KMS-11 (cell line): ENCODE results near the gene PRPF19.

Experiments
- H2AFZ ChIP-seq: fragments of 200-600 bp; sonication (generic); 2 replicates; pipeline ENCODE4 v1.6.1; 2016; ENCODE audit warnings: antibody characterized with exemption, mixed run types, low read depth
- H3K27ac ChIP-seq: fragments of 200-600 bp; sonication (generic); 2 replicates; pipeline ENCODE4 v1.6.1; 2016; ENCODE audit warnings: mild to moderate bottlenecking, mixed run types
- H3K27me3 ChIP-seq: fragments of 200-600 bp; sonication (generic); 2 replicates; pipeline ENCODE4 v1.6.1; 2017; ENCODE audit warnings: mild to moderate bottlenecking, low read depth, mixed run types, moderate library complexity; ENCODE audit not compliant: insufficient read depth
- H3K36me3 ChIP-seq: fragments of 200-600 bp; sonication (generic); 2 replicates; pipeline ENCODE4 v1.6.1; 2017; ENCODE audit warnings: mild to moderate bottlenecking, mixed run types; ENCODE audit not compliant: insufficient read depth
- H3K4me1 ChIP-seq: fragments of 200-600 bp; sonication (generic); 2 replicates; pipeline ENCODE4 v1.6.1; 2016; ENCODE audit warnings: mild to moderate bottlenecking, low read depth, mixed run types; ENCODE audit not compliant: poor library complexity, severe bottlenecking
- H3K4me2 ChIP-seq: fragments of 200-600 bp; sonication (generic); 2 replicates; pipeline ENCODE4 v1.7.0; 2016; ENCODE audit warnings: mild to moderate bottlenecking, mixed run types
- H3K4me3 ChIP-seq: fragments of 200-600 bp; sonication (generic); IDR thresholded peaks from 2 replicates; pipeline ENCODE4 v1.6.1; 2017; ENCODE audit warnings: low read depth, low read length, mixed read lengths; ENCODE audit not compliant: insufficient read depth
- H3K79me2 ChIP-seq: fragments of 200-600 bp; sonication (generic); 2 replicates; pipeline ENCODE4 v1.6.1; 2016; ENCODE audit warnings: low read depth, mixed run types; ENCODE audit not compliant: insufficient read depth
- H3K9ac ChIP-seq: fragments of 200-600 bp; sonication (generic); 2 replicates; pipeline ENCODE4 v1.6.1; 2016; ENCODE audit warnings: mild to moderate bottlenecking, mixed run types
- H4K20me1 ChIP-seq: fragments of 200-600 bp; sonication (generic); 2 replicates; pipeline ENCODE4 v1.6.1; 2016; ENCODE audit warnings: mild to moderate bottlenecking, mixed run types; ENCODE audit not compliant: insufficient read depth
- CTCF ChIP-seq: fragments of 200-600 bp; sonication (generic); conservative IDR thresholded peaks from 2 replicates; pipeline ENCODE4 v1.6.1; 2017; ENCODE audit warnings: low read depth, mild to moderate bottlenecking, antibody characterized with exemption, low read length, moderate library complexity, mixed read lengths

Gene PRPF19

GRCh38 chr11:60908803-60909202, 2.4 kb upstream of the PRPF19 start:
- H3K36me3 ChIP-seq: no peaks in the 10 kb centered on the region
- H4K20me1 ChIP-seq: 0 out of 2 replicates have a peak, but pooled peaks cover 6% of the 10 kb centered on the region
- no peak overlapping the region for H3K4me3 ChIP-seq
- TF ChIP-seq CTCF: no peak
- H3K27me3 ChIP-seq: no peaks in the 10 kb centered on the region
- no peak overlapping the region for H2AFZ ChIP-seq
- H3K27ac ChIP-seq: no peak overlapping the region
- peaks cover 25% of the 10 kb centered on the region for H3K79me2 ChIP-seq
- peaks cover 71% of the 10 kb centered on the region for H3K4me1 ChIP-seq
- no peak overlapping the region for H3K9ac ChIP-seq
- H3K4me2 ChIP-seq: no peak overlapping the region

DNA sequence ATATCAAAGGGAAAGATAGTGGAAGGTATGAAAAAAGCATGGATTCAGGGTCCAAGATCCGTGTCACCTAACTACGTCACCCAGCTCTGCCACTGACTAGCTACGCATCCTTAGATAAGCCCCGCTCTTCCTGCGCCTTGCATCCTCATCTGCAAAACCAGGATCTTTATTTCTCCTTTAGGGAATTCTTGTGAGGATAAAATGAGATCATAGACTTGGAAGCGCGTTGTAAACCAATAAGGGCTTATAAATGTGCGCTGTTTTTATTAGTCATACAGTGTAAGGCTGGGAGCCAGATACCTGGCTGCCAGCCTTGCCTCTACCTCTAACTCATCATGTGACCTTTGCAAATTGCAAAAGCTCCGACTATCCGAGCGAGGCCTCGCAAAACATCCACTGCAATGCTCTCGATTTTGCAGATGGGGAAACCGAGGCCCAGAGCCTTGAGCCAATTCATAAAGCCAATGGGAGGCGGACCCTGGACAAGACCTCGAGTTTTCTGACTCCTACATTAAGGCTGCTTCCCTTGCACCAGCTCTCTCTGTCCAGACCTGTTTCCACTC, 753 bp downstream of the PRPF19 start:
- Histone ChIP-seq H2AFZ (peak overlapping the region; percentile 63), H4K20me1 (0 out of 2 replicates have a peak, but pooled peaks cover 6% of the 10 kb centered on the region), H3K36me3 (no peaks in the 10 kb centered on the region), H3K27ac (peak overlapping the region; percentile 84), H3K4me2 (peak overlapping the region; percentile 97), H3K27me3 (no peaks in the 10 kb centered on the region), H3K4me1 (peaks cover 44% of the 10 kb centered on the region), H3K79me2 (peaks cover 41% of the 10 kb centered on the region), H3K4me3 (peak overlapping the region; percentile 14), H3K9ac (peak overlapping the region; percentile 86)
- TF ChIP-seq CTCF: no peak

DNA sequence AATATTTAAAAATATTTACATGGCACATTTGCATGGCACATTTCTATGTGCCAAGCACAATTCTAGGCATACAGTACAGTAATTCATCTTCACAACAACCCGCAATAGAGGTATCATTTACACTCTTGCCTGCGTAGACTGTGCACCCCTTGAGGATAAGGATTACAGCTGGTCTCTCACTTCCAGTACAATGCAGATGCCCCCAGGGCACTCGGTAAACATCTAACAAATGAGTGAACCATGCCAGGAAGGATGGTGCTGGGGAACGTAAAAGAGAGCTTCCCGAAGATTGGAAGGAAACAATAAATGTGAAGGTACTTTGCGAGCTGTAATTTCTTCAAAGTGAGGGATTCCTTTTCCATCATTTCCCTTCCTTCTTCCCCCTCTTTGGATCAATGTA, 1.3 kb downstream of the PRPF19 start:
- Histone ChIP-seq H3K4me1 (peaks cover 38% of the 10 kb centered on the region), H3K4me3 (peak overlapping the region; percentile 3), H3K4me2 (peak overlapping the region; percentile 97), H3K27ac (no peak overlapping the region), H3K9ac (peak overlapping the region; percentile 86; the same call in 1 of the 2 replicates), H3K36me3 (no peaks in the 10 kb centered on the region), H4K20me1 (0 out of 2 replicates have a peak, but pooled peaks cover 6% of the 10 kb centered on the region), H3K79me2 (peaks cover 41% of the 10 kb centered on the region), H3K27me3 (no peaks in the 10 kb centered on the region), H2AFZ (no peak overlapping the region)
- TF ChIP-seq CTCF: no peak

DNA sequence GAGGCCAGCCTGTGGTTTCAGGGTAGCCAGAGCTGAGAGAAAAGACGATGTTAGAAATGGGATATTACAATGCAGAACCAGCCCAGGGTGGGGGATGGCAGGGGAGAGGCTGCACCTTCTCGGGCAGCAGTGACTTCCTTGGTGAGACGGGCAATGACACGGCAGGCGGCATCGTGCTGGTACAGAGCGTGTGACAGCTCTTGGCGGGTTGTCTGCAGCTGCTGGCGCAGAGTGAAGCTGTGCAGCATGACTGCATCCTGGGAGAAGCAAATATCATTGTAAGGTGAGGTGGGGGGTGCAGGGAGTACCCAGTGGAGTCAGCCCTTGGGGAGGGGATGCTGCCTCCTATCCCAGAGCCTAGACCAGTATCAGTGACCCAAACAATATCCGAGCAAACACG, 3.8 kb downstream of the PRPF19 start:
- Histone ChIP-seq H4K20me1 (0 out of 2 replicates have a peak, but pooled peaks cover 6% of the 10 kb centered on the region), H3K4me2 (no peak overlapping the region), H3K4me3 (no peak overlapping the region), H3K79me2 (peaks cover 41% of the 10 kb centered on the region), H2AFZ (no peak overlapping the region), H3K27ac (no peak overlapping the region), H3K4me1 (peaks cover 31% of the 10 kb centered on the region), H3K27me3 (no peaks in the 10 kb centered on the region), H3K36me3 (peaks cover 3% of the 10 kb centered on the region; the same call in 1 of the 2 replicates), H3K9ac (no peak overlapping the region)
- TF ChIP-seq CTCF: no peak
